HG03442 (cell line): Measurements from ENCODE around the gene SLC13A3.

ENCODE experiments used
- ATAC-seq: cut with Tn5 transposase; IDR thresholded peaks from one replicate; pipeline ENCODE4 v1.9.1; 2021; ENCODE audit warnings: mild to moderate bottlenecking, moderate library complexity; ENCODE audit not compliant: unreplicated experiment

SLC13A3 gene

DNA sequence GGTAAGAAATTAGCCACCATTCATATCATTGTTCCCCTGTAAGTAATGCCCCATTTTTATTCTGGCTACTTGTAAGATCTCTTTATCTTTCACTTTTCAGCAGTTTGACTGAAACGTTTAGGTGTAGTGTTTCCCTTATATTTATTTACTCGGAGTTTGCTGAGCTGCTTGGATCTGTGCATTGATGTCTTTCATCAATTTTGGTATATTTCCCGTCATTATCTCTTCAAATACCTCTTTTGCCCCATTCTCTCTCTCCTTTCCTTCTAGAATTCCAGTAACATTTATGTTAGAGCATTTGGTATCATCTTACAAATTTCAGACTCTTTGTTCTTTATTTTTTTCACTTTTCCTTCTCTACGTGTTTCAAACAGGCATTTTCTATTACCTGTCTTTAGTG, 9.2 kb upstream of the SLC13A3 start:
- ATAC-seq: no peak

GRCh38 chr20:46657618-46658017, 6.4 kb upstream of the SLC13A3 start:
- ATAC-seq: no peak

DNA sequence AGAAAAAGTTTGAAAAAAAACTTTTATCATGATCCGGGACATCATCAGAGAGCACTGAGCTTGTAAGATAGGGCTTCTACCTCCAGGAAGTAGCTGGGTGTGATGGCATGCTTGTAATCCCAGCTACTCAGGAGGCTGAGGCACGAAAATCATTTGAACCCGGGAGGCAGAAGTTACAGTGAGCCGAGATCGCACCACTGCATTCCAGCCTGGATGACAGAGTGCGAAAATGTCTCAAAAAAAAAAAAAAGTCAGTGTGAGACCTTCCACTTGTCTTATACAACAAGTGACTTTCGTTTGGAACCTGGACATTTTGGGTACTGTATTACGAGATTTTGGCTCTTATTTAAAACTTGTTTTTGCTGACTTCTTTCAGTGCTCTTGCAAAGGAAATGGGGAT, 5.9 kb upstream of the SLC13A3 start:
- ATAC-seq: no peak

GRCh38 chr20:46652699-46653098, 1.4 kb upstream of the SLC13A3 start:
- ATAC-seq: no peak

DNA sequence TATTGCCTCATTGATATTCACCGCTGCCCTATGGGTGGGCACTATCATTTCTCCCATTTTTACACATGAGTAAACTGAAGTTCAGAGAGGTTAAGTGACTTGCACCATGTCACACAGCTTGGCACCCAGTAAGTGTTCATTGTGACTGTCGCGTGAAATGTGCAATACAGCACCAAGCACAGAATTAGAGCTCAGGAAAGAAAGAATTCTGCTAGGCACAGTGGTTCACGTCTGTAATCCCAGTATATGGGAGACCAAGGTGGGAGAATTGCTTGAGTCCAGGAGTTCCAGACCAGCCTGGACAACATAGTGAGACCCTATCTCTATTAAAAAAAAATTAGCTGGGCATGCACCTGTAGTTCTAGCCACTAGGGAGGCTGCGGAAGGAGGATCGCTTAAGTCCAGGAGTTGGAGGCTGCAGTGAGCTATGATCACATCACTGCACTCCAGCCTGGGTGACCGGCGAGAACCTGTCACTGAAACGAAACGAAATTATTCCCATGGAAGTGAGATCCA, 626 bp downstream of the SLC13A3 start:
- ATAC-seq: no peak

DNA sequence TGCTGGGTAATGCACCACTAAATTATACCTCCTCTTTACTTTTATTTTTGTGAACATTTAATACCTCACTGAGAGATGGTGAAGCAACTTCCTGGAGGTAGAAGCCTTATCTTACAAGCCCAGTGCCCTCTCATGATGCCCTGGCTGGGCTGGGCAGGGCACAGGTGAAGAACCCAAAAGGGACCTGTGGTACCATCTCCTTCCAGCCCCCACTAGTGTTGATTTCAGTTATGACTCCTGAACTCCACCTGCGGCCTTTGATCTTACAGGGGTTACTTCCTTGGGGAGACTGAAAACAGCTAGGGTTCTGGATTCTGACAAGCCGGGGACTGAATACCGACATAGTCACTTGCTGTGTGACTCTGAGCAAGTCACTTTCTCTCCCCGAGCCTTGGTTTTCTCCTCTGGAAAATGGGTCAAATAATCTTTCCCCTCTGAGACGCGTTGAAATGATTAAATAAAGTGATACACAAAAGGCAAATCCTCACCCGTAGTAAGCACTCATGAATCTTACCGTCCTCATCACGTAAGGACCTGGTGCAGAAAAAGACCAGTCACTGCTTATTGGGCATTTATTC, 1.2 kb downstream of the SLC13A3 start:
- no peak for ATAC-seq

- ATAC-seq: no peak
Measured at GRCh38 chr20:46649650-46649949, 1.7 kb downstream of the SLC13A3 start.

DNA sequence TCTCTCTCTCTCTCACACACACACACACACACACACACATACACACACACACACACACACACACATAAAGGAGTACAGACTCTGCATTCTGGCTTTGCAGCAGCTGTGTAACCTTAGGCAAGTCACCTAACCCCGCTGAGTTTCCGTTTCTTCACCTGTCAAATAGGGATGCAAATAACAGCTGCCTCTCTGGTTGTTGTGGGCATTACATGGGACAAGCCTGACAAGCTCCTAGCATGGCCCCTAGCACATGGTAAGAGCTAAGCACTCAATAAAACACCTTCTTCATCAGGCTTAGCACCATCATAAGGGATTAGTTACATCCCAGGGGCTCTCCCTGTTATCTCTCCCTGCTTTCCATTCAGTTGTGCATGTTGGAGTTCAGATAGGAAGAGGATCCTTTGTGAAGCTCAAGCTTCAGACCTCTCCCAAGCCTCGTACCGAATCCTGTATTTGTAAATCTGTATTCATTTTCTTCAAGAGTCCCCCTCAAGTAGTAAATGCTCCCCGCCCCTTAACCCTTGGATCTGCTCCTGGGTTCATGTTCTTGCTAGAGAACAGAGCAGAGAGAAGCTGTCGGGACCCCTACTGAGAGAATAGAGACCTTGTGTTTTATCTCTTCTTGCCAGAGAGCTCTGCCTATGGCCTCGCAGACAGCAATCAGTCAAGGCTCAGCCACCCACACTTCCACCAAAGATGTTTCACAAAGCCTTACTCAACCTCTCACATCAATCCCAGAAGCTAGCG, 2.2 kb downstream of the SLC13A3 start:
- no peak for ATAC-seq

DNA sequence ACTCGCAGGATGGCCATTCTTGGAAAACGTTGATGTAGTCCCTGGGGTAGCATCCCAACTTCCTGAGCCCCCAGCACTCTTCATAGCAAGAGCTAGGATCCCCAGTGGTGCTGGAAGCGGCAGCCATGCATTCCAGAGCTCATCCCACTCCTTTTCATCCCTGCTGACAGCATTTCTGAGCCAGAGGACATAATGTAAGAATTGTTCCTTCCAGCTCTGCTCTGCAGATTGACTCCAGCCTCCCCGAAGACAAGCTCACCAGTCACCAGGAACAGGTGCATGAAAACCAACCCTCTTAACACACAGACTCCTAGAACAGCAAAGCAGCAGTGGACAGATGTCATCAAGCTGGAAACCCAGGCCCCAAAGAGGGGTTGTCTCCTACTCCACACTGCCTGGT, 3.8 kb downstream of the SLC13A3 start:
- ATAC-seq: no peak

DNA sequence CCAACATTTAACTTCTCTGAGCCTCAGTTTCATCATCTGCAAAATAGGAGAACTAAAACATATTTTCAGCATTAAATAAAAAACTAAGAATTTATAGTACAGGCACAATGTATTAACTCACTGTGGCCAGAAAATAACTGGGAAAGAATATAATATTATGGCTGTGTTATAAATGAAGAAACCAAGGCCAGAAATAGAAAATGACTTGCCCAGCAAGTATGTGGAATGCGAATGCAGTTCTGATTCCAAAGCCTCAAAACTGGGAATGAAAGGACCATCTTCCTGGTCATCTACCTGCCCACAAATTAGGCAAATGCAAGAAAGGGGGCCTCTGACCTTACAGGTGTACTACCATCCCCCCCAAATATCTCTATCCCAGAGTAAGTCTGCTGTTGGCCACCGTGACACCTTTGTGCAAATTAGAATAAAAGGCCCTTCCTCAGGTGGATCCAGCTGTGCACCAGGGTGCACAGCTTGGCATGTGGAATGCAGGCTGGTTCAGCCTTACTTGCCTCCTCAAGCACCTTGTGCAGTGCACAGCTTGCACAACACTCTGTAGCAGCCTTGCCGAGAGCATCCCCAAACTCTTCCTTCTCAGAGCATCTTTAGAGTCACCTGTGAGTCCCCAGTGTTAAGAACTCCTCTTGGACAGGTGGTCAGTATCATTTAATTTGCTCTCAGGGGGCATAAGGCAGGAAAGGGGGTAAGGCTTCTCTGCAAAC, 4.4 kb downstream of the SLC13A3 start:
- no peak for ATAC-seq

- no peak for ATAC-seq
Measured at GRCh38 chr20:46646122-46646521, 5.1 kb downstream of the SLC13A3 start.

- ATAC-seq: no peak
Measured at GRCh38 chr20:46644733-46645132, 6.5 kb downstream of the SLC13A3 start.

DNA sequence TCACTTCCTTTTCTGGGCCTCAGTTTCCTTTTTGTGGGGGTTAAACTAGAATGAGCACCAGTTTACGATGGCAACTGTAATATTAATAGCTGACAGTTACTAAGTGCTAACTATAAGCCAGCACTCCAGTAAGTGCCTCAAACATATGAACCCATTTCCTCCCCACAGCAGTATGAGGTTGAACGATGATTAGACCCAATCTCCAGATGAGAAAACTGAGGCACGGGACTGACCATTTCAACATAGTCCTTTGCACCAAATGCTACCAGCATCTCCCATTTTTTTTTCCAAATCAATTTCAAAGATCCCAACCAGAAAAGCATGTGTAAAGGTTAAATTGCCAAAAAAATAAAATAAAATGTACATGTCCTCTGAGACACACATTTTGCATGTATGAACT, 7.1 kb downstream of the SLC13A3 start:
- ATAC-seq: no peak

DNA sequence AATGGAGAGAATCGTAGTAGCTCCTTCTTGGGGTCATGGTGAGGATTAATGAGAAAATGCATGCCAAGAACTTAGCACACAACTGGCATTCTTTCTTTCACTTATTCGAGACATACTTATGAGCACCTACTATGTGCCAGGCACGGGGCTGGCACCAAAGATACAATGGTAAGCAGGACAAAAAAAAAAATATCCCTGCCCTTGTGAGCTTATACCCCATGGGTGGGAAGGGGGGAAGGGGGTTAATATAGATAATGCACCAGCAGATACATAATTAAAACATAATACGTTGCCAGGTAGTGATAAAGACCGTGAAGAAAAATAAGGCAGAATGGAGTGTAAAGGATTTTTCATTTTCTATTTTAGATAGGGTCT, 8.3 kb downstream of the SLC13A3 start:
- ATAC-seq: no peak

GRCh38 chr20:46642265-46642968, 8.8 kb downstream of the SLC13A3 start:
- ATAC-seq: no peak

GRCh38 chr20:46641424-46641823, 9.8 kb downstream of the SLC13A3 start:
- ATAC-seq: no peak

GRCh38 chr20:46640536-46641311, 10.5 kb downstream of the SLC13A3 start:
- ATAC-seq: no peak

GRCh38 chr20:46640044-46640443, 11.2 kb downstream of the SLC13A3 start:
- no peak for ATAC-seq

DNA sequence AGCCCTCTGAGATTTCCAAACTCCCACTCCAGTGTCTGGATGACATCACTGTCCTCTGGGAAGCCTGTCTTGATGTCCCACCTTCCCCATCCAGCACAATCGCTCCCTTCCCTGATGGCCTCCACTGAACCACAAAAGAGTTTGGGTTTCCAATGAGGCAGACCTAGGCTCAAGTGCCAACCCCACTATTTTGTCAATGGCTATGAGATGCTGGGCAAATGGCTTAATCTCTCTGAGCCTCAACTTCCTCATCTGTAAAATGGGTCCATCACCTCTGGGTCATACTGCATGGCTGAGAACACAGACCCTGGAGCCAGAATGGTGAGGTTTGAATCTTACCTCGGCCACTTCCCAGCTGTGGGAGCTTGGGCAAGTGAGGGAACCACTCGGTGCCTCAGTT, 11.7 kb downstream of the SLC13A3 start:
- no peak for ATAC-seq

GRCh38 chr20:46638898-46639274, 12.4 kb downstream of the SLC13A3 start:
- no peak for ATAC-seq
